ENCODE results near the gene ELFN2.

GRCh38 chr22:37375801-37376200 lies 51.5 kb downstream of the ELFN2 start:
- no peak for TF ChIP-seq POLR2A (IDR thresholded peaks at IDR 0.05; ENCODE audit: low read depth, low read length)
- no peak for TF ChIP-seq POLR2AphosphoS5 (IDR thresholded peaks at IDR 0.05; ENCODE audit: low read depth, low read length)
